Measurements from ENCODE around the gene TIMM13.

TIMM13 gene

GRCh38 chr19:2454962-2455850, 27.8 kb upstream of the TIMM13 start:
- no peak for DNase-seq

GRCh38 chr19:2454199-2454961, 27.0 kb upstream of the TIMM13 start:
- DNase-seq: no peak

GRCh38 chr19:2453431-2454025, 26.1 kb upstream of the TIMM13 start:
- DNase-seq: no peak

- no peak for DNase-seq
Measured at GRCh38 chr19:2451741-2452140, 24.4 kb upstream of the TIMM13 start.

- DNase-seq: no peak
Measured at GRCh38 chr19:2451138-2451537, 23.8 kb upstream of the TIMM13 start.

- no peak for DNase-seq
Measured at GRCh38 chr19:2449019-2449418, 21.6 kb upstream of the TIMM13 start.

- DNase-seq: no peak
Measured at GRCh38 chr19:2446381-2446780, 19.0 kb upstream of the TIMM13 start.

GRCh38 chr19:2444251-2445002, 17.0 kb upstream of the TIMM13 start:
- no peak for DNase-seq

- DNase-seq: no peak
Measured at GRCh38 chr19:2443785-2444182, 16.4 kb upstream of the TIMM13 start.

- no peak for DNase-seq
Measured at GRCh38 chr19:2443116-2443784, 15.9 kb upstream of the TIMM13 start.

- no peak for DNase-seq
Measured at GRCh38 chr19:2441096-2441752, 13.8 kb upstream of the TIMM13 start.

- no peak for DNase-seq
Measured at GRCh38 chr19:2440515-2440914, 13.1 kb upstream of the TIMM13 start.

- DNase-seq: no peak
Measured at GRCh38 chr19:2438178-2438577, 10.8 kb upstream of the TIMM13 start.

- no peak for DNase-seq
Measured at GRCh38 chr19:2436926-2437325, 9.5 kb upstream of the TIMM13 start.

GRCh38 chr19:2436384-2436783, 9.0 kb upstream of the TIMM13 start:
- DNase-seq: no peak

- no peak for DNase-seq
Measured at GRCh38 chr19:2434721-2435265, 7.4 kb upstream of the TIMM13 start.

GRCh38 chr19:2434267-2434666, 6.9 kb upstream of the TIMM13 start:
- no peak for DNase-seq

- no peak for DNase-seq
Measured at GRCh38 chr19:2433854-2434253, 6.5 kb upstream of the TIMM13 start.

GRCh38 chr19:2432131-2432848, 4.9 kb upstream of the TIMM13 start:
- no peak for DNase-seq

- no peak for DNase-seq
Measured at GRCh38 chr19:2431318-2432055, 4.1 kb upstream of the TIMM13 start.

Data from activated CD4-positive, alpha-beta T cell treated with anti-CD3 and anti-CD28 coated beads, Interleukin-2, amount 50 U/mL, for 48 hours (primary cell).